Subcutaneous abdominal adipose tissue (tissue), 5 donors: ENCODE results near the gene PRSS33.

Experiments used
- H3K27ac ChIP-seq: one replicate; pipeline ENCODE4 v1.7.0; 2013; ENCODE audit warnings: low read depth, mild to moderate bottlenecking, inconsistent platforms, low read length, moderate library complexity
- H3K27me3 ChIP-seq, 5 donors: one replicate each; pipeline ENCODE4 v1.7.0; 2013; ENCODE audit warnings: low read length in 5 of 5, inconsistent platforms in 1 of 5; ENCODE audit not compliant: control insufficient read depth in 5 of 5, insufficient read depth in 4 of 5
- H3K36me3 ChIP-seq, 5 donors: one replicate each; pipeline ENCODE4 v1.7.0; 2013; ENCODE audit warnings: low read length in 5 of 5; ENCODE audit not compliant: control insufficient read depth in 5 of 5, insufficient read depth in 5 of 5
- H3K4me1 ChIP-seq, 5 donors: one replicate each; pipeline ENCODE4 v1.7.0; 2013; ENCODE audit warnings: low read length in 5 of 5, mild to moderate bottlenecking in 3 of 5, moderate library complexity in 1 of 5; ENCODE audit not compliant: control insufficient read depth in 5 of 5, insufficient read depth in 5 of 5
- H3K4me3 ChIP-seq, 5 donors: one replicate each; pipeline ENCODE4 v1.7.0; 2013; ENCODE audit warnings: low read length in 5 of 5, low read depth in 1 of 5
- H3K9ac ChIP-seq, 5 donors: one replicate each; pipeline ENCODE4 v1.7.0; 2013; ENCODE audit warnings: low read length in 5 of 5, mild to moderate bottlenecking in 4 of 5, moderate library complexity in 3 of 5
- H3K9me3 ChIP-seq, 5 donors: one replicate each; pipeline ENCODE4 v1.7.0; 2013; ENCODE audit warnings: low read length in 5 of 5; ENCODE audit not compliant: control insufficient read depth in 5 of 5
- donor health status: healthy.
- donor health status: healthy.
- donor health status: healthy.
- donor health status: healthy.
- donor health status: healthy.

The PRSS33 gene

DNA sequence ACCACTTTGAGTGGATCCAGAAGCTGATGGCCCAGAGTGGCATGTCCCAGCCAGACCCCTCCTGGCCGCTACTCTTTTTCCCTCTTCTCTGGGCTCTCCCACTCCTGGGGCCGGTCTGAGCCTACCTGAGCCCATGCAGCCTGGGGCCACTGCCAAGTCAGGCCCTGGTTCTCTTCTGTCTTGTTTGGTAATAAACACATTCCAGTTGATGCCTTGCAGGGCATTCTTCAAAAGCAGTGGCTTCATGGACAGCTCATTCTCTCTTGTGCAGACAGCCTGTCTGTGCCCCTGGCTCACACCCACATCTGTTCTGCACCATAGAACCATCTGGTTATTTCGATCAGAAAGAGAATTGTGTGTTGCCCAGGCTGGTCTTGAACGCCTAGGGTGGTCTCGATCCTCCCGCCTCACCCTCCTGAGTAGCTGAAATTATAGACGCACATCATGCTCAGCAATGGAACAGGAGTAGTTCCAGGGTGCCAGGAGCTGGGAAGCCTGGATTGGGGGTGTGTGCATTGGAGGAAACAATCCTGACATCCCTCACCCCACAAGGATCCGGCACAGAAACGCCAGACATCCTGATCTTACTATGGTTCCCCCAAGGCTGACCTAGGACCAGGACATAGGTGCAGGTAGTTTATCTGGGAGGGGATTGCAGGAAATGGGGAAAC lies 34.3 kb upstream of the PRSS33 start:
- Histone ChIP-seq H3K4me3 (no peak overlapping the region), H3K4me1 (no peaks in the 10 kb centered on the region), H3K9me3 (no peaks in the 10 kb centered on the region), H3K36me3 (no peaks in the 10 kb centered on the region), H3K27me3 (peaks cover 8 to 34% (median 30%) of the 10 kb centered on the region in 5 donors), H3K27ac (no peak overlapping the region), H3K9ac (no peak overlapping the region)

DNA sequence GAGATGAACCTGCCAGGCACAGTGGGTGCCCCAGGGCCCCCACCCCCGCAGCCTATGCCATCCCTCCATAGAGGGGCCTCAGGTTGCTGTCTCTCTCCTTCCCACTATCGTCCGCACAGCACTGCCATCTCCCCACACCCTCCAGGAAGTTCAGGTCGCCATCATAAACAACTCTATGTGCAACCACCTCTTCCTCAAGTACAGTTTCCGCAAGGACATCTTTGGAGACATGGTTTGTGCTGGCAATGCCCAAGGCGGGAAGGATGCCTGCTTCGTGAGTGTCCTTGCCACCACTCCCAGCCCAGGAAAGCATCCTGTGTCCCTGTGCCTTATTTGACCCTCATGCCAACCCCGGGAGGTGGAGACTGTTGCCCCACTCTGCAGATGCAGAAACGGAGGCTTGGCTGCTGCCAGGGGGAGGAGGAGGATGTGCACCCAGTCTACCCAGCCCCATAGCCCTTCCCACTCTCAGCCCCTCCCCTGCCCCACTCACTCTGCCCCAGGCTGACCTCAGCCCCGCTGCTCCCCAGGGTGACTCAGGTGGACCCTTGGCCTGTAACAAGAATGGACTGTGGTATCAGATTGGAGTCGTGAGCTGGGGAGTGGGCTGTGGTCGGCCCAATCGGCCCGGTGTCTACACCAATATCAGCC lies 33.6 kb upstream of the PRSS33 start:
- Histone ChIP-seq H3K27me3 (peaks cover 6 to 34% (median 29%) of the 10 kb centered on the region in 5 donors), H3K9me3 (no peaks in the 10 kb centered on the region), H3K4me1 (no peaks in the 10 kb centered on the region), H3K36me3 (no peaks in the 10 kb centered on the region), H3K27ac (no peak overlapping the region), H3K4me3 (no peak overlapping the region), H3K9ac (no peak overlapping the region)

DNA sequence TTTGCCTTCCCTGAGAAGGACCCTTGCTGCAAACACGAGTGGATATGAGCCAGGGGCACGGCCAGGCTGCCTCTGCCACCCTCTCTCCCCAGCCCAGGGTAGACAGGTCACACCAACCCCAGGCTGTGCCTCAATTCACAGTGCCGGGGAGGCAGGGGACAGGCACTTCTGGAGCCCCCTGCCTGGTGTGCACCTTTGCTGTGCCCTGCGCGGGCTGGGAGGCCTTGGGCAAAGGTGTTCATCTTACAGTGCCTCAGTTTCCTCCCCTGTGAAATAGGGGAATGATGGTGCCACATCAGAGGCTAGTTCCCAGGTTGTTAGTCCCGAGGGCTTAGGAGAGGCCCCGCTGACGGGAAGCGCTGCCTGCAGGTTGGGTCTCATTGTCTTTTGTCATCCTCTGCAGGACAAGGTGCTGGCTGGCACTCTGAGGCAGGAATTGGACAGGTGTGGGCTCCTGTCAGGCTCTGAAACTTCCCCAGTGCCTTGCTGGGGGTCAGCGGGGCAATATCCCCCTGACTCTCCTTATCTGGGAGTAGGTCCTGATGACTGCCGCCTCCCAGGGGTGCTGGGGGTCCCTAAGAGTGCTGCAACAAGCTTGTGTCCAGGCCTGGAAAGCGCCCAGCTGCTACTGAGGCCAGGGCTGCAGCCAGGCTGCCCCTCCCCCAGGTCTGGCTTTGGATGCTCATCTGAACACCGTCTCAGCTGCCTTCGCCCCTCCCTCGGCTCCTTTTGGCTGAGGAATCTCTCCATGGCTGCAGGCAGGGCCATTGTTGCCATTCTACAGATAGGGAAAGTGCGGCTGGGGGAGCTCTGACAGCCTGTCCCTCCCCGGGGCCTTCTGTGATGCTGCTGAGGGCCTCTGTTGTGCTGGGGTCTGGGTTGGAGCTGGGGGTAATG lies 32.8 kb upstream of the PRSS33 start:
- Histone ChIP-seq H3K9ac (no peak overlapping the region), H3K9me3 (no peaks in the 10 kb centered on the region), H3K4me3 (no peak overlapping the region), H3K36me3 (no peaks in the 10 kb centered on the region), H3K4me1 (no peaks in the 10 kb centered on the region), H3K27ac (no peak overlapping the region), H3K27me3 (peaks cover 6 to 39% (median 29%) of the 10 kb centered on the region in 5 donors)

DNA sequence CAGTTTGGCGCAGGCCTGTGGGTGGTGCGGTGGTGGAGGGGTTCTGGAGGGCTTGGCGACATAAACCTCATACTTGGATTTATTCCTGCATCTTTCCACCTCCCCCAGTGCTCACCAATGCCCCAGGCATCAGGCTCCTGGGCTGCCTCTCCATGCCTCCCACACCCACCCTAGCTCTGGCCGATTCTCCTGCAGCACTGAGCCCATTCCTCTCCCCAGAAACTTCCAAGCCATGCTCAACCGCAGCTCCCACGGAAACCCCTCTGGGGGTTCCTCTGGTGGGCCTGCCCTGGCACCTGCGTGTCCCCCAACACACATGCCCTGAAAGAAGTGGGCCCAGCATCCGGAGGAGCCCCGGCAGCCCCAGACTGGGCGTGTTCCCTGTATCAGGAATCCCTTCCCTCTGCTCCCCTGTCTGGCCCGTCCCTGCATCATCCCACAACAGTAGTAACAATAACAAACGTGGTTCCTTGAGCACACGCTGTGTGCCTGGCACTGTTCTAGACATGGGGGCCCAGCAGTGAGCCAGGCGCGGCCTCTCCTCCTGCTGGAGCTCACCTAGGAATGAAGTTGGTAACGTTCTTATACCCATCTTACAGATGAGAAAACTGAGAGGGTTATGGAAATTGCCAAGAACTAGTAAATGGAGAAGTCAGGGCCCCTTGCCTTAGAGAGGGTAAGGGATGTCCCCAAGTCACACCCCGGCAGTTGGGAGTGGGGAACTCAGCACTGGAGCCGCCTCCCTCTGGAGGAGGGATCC lies 32.0 kb upstream of the PRSS33 start:
- Histone ChIP-seq H3K4me3 (no peak overlapping the region), H3K9me3 (no peaks in the 10 kb centered on the region), H3K36me3 (no peaks in the 10 kb centered on the region), H3K27me3 (peaks cover 6 to 45% (median 33%) of the 10 kb centered on the region in 5 donors), H3K4me1 (no peaks in the 10 kb centered on the region), H3K9ac (no peak overlapping the region), H3K27ac (no peak overlapping the region)

DNA sequence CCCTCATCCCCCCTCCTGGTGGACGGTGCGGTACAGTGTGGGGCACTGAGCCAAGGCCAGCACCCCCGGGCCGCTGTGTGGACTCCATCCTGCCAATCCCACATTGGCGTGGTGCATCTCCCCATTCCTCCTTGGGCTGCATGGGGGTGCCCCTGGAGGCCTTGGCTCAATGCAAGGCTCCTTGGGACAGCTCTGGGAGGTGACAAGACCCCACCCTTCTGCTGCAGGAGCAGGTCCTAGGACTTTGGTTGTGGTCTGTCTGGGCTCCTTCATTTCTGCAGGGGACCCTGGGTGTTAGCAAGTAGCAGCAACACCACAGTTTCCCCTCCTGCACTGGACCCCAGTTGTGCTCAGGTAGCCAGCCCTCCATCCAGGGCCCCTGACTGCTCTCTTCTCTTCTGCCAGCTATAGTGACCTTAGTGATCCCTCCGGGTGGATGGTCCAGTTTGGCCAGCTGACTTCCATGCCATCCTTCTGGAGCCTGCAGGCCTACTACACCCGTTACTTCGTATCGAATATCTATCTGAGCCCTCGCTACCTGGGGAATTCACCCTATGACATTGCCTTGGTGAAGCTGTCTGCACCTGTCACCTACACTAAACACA lies 31.0 kb upstream of the PRSS33 start:
- H3K9ac ChIP-seq = no peak overlapping the region
- no peaks in the 10 kb centered on the region for H3K36me3 ChIP-seq
- no peaks in the 10 kb centered on the region for H3K9me3 ChIP-seq
- peaks cover 9 to 47% (median 36%) of the 10 kb centered on the region in 5 donors for H3K27me3 ChIP-seq
- no peaks in the 10 kb centered on the region for H3K4me1 ChIP-seq
- H3K4me3 ChIP-seq = no peak overlapping the region
- no peak overlapping the region for H3K27ac ChIP-seq

DNA sequence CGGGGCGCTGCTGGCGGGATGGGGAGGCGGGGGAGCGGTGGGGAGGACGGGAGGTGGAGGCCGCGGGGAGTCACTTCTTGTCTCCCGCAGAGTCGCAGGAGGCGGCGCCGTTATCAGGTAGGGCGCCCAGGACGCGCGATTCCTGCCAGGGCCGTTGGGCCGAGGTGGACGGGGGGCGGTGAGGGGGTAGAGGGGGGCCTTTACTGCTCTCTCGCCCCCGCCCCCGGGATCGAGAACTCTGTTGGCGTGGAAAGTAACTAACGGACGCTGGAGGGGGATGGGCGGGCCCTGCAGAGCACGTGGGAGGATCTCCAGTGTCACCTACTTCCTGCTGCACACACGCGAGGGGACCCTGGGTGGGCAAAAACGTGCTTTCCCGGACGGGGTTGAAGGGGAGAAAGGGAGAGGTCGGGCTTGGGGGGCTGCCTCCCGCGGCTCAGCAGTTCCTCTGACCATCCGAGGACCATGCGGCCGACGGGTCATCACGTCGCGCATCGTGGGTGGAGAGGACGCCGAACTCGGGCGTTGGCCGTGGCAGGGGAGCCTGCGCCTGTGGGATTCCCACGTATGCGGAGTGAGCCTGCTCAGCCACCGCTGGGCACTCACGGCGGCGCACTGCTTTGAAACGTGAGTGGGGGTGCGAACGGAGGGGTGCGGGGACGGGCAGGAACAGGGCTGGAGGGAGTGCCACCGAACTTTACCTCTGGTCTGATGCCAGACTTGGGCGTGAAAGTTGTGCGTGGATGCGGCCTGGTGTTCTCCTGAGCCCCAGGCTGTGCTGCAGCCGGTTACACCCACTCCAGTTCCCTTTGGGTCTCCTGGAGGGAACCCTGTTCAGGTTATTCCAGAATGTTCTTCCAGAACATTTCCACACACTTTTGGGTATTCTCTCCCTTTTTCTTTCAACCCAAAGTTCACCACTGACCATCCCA lies 30.2 kb upstream of the PRSS33 start:
- no peak overlapping the region for H3K27ac ChIP-seq
- peaks cover 9 to 47% (median 36%) of the 10 kb centered on the region in 5 donors for H3K27me3 ChIP-seq
- no peaks in the 10 kb centered on the region for H3K36me3 ChIP-seq
- no peak overlapping the region for H3K9ac ChIP-seq
- H3K9me3 ChIP-seq = no peaks in the 10 kb centered on the region
- no peak overlapping the region for H3K4me3 ChIP-seq
- H3K4me1 ChIP-seq = no peaks in the 10 kb centered on the region

DNA sequence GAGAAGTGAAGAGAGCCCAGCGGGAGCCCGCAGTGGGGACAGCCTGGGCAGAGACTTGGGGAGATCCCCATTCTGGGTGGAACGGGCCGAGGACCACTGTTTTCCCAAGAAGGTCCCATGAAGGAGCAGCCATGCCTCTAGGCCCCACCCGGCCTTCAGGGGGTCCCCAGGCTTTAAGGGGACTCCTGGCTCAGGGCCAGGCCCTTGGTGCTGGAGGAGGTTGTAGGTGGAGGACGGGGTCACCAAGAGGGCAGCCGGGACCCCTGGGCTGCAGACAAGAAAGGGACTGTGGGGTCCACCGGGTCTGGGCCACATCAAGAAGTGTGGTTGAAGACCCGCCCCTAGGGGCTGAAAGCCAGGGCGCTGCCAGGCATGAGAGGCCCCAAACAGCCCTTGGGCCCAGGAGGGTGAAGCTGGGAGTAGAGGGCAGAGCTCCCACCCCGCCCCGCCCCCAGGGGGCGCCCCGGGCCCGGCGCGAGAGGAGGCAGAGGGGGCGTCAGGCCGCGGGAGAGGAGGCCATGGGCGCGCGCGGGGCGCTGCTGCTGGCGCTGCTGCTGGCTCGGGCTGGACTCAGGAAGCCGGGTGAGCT lies 29.5 kb upstream of the PRSS33 start, which contains the start of gene PRSS21:
Gene PRSS21, plus strand, starts transcription at position 487 of the 589 bp plus-strand sequence. Its CDS starts 32 bp downstream, at position 519.
- Histone ChIP-seq H3K4me1 (no peaks in the 10 kb centered on the region), H3K27me3 (peaks cover 13 to 53% (median 41%) of the 10 kb centered on the region in 5 donors), H3K4me3 (no peak within 1 kb of the TSS), H3K9ac (no peak within 1 kb of the TSS), H3K36me3 (no peaks in the 10 kb centered on the region), H3K27ac (no peak within 1 kb of the TSS), H3K9me3 (no peaks in the 10 kb centered on the region)

DNA sequence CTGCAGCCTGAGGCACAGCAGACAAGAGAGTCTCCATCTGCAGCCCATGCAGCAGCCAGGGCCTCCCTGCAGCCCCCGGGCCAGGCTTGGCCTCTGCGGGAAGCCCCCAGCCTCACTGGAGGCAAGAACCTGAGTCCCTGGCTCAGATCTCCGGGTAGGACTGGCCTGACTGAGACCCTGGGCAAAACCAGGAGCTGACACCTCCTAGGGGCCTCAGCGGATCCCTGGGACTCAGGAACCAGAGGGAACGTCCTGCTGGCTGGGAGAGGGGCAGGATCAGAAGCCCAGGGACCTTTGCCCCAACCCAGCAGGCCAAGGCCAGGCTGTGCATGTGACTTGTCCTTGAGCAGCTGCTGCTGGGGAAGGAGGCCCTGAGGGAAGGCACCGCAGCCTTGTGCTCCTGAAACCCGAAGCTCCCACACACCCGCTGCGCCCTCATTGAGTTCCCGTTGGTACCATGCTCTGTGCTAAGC lies 28.0 kb upstream of the PRSS33 start:
- Histone ChIP-seq H3K9me3 (no peaks in the 10 kb centered on the region), H3K27ac (no peak overlapping the region), H3K4me3 (no peak overlapping the region), H3K27me3 (peaks cover 10 to 55% (median 44%) of the 10 kb centered on the region in 5 donors), H3K4me1 (no peaks in the 10 kb centered on the region), H3K36me3 (no peaks in the 10 kb centered on the region), H3K9ac (no peak overlapping the region)
